Hepatic stellate cell (primary cell): ENCODE results near the gene ARHGAP36.

Source experiments
- DNase-seq: peaks from one replicate; pipeline ENCODE4 v3.0.0; 2011; ENCODE audit warnings: low spot score

The ARHGAP36 gene

GRCh38 chrX:131068945-131069719 lies 11.0 kb downstream of the ARHGAP36 start:
- peak; percentile 20 for DNase-seq

GRCh38 chrX:131072871-131073571 lies 14.9 kb downstream of the ARHGAP36 start:
- DNase-seq = no peak

GRCh38 chrX:131073607-131074006 lies 15.5 kb downstream of the ARHGAP36 start:
- no peak for DNase-seq

GRCh38 chrX:131081772-131082740 lies 23.9 kb downstream of the ARHGAP36 start:
- no peak for DNase-seq

GRCh38 chrX:131083510-131084142 lies 25.5 kb downstream of the ARHGAP36 start:
- no peak for DNase-seq

GRCh38 chrX:131084145-131084544 lies 26.0 kb downstream of the ARHGAP36 start:
- no peak for DNase-seq

- no peak for DNase-seq
Measured at GRCh38 chrX:131136776-131137175, 78.6 kb downstream of the ARHGAP36 start.

- DNase-seq = no peak
Measured at GRCh38 chrX:131139072-131139471, 80.9 kb downstream of the ARHGAP36 start.
